Measurements from ENCODE around the gene CCND3. TPM values are rescaled to one million over a fixed set of nuclear protein-coding genes. Genes with fewer than 3 reads are reported as not detected.

CCND3 gene
- polyA plus RNA-seq (2011; rRNA removed) (25.8 and 30.9 TPM in 2 replicates), polyA minus RNA-seq (2011; rRNA and poly(A)+ RNA removed) (23.3 and 29.9 TPM in 2 replicates)

GRCh38 chr6:41941280-41942066, at the start of gene CCND3:
TSS of gene CCND3 (minus strand) at chr6:41941808. CDS start at chr6:41941649, 159 bp downstream.
- ChIA-PET POLR2A (interaction anchor here (0.9 to 1.1 kb wide), 2 partner anchors 27 to 154 kb away, joined by 3 to 5 read pairs; partner anchors contain the start of gene TOMM6), CTCF (interaction anchor here (0.6 to 12.9 kb wide), 4 partner anchors 20 to 108 kb away, joined by 3 to 145 read pairs (median 77); partner anchors contain the start of genes BYSL and MED20)
- TF ChIP-seq, protein P1, sequence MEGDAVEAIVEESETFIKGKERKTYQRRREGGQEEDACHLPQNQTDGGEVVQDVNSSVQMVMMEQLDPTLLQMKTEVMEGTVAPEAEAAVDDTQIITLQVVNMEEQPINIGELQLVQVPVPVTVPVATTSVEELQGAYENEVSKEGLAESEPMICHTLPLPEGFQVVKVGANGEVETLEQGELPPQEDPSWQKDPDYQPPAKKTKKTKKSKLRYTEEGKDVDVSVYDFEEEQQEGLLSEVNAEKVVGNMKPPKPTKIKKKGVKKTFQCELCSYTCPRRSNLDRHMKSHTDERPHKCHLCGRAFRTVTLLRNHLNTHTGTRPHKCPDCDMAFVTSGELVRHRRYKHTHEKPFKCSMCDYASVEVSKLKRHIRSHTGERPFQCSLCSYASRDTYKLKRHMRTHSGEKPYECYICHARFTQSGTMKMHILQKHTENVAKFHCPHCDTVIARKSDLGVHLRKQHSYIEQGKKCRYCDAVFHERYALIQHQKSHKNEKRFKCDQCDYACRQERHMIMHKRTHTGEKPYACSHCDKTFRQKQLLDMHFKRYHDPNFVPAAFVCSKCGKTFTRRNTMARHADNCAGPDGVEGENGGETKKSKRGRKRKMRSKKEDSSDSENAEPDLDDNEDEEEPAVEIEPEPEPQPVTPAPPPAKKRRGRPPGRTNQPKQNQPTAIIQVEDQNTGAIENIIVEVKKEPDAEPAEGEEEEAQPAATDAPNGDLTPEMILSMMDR (IDR thresholded peaks at IDR 0.05; ENCODE audit: low read depth, low read length): no peak
- Histone ChIP-seq H3K9me3 (ENCODE audit: control insufficient read depth, insufficient read depth, low read length) (peaks cover 3% of the 10 kb centered on the region; the same call in 1 of the 2 replicates), H3K27me3 (ENCODE audit: control insufficient read depth, insufficient read depth, low read length) (no peaks in the 10 kb centered on the region), H3K4me3 (ENCODE audit: low read depth, low read length) (peak within 1 kb of the TSS; percentile 98), H3K27ac (ENCODE audit: low read depth, low read length) (peak within 1 kb of the TSS; percentile 57)
- DNase-seq (ENCODE audit: low read depth, low spot score): peak; percentile 75

DNA sequence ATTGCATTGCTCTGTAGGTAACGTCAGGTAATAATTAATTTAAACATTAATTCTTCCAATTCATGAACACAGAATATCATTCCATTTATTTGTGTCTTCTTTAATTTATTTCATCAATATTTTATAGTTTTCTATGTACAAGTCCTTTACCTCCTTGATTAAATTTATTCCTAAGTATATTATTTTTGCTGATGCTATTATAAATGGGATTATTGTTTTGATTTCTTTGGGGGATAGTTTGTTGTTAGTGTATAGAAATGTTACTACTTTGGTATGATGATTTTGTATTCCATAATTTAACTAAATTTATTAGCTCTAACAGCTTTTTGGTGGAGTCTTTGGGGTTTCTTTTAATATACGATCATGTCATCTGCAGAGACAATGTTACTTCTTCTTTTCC, 44.7 kb upstream of the CCND3 start:
- Histone ChIP-seq H3K4me3 (ENCODE audit: low read depth, low read length) (no peak overlapping the region), H3K27ac (ENCODE audit: low read depth, low read length) (no peak overlapping the region), H3K27me3 (ENCODE audit: control insufficient read depth, insufficient read depth, low read length) (no peaks in the 10 kb centered on the region), H3K9me3 (ENCODE audit: control insufficient read depth, insufficient read depth, low read length) (no peaks in the 10 kb centered on the region)
- POLR2A ChIA-PET: no interaction called here
- CTCF ChIA-PET: interaction anchor here (0.8 kb wide), 1 partner anchor 65 kb away, joined by 3 read pairs; the partner anchor contains the start of gene MED20
- no peak for DNase-seq (ENCODE audit: low read depth, low spot score)
- TF ChIP-seq, protein P1 (IDR thresholded peaks at IDR 0.05; ENCODE audit: low read depth, low read length): no peak

DNA sequence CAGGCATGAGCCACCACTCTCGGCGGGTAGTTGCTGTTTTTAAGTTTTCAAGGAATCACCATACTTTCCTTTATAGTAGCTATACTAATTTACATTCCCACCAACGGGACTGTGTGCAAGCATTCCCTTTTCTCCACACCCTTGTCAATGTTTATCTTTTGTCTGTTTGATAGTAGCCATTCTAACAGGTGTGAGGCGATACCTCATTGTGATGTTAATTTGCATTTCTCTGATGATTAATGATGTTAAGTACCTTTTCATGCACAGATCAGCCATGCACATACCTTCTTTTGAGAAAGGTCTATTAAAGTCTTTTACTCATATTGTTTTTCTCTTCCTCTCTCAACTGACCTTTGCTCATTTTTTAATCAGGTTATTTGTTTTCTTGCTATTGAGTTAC, 43.0 kb upstream of the CCND3 start:
- TF ChIP-seq, protein P1 (IDR thresholded peaks at IDR 0.05; ENCODE audit: low read depth, low read length): no peak
- no peaks in the 10 kb centered on the region for H3K9me3 ChIP-seq (ENCODE audit: control insufficient read depth, insufficient read depth, low read length)
- no peaks in the 10 kb centered on the region for H3K27me3 ChIP-seq (ENCODE audit: control insufficient read depth, insufficient read depth, low read length)
- DNase-seq (ENCODE audit: low read depth, low spot score): no peak
- H3K27ac ChIP-seq (ENCODE audit: low read depth, low read length): no peak overlapping the region
- H3K4me3 ChIP-seq (ENCODE audit: low read depth, low read length): no peak overlapping the region
- ChIA-PET POLR2A (no interaction called here), CTCF (interaction anchor here (0.6 kb wide), 1 partner anchor 21 kb away, joined by 4 read pairs; no protein-coding TSS in a partner anchor)

- TF ChIP-seq, protein P1 (IDR thresholded peaks at IDR 0.05; ENCODE audit: low read depth, low read length): no peak
- Histone ChIP-seq H3K27me3 (ENCODE audit: control insufficient read depth, insufficient read depth, low read length) (no peaks in the 10 kb centered on the region), H3K27ac (ENCODE audit: low read depth, low read length) (no peak overlapping the region), H3K9me3 (ENCODE audit: control insufficient read depth, insufficient read depth, low read length) (no peaks in the 10 kb centered on the region; the same call in 1 of the 2 replicates), H3K4me3 (ENCODE audit: low read depth, low read length) (no peak overlapping the region)
- ChIA-PET CTCF (interaction anchor here (0.6 to 2.8 kb wide), 4 partner anchors 56 to 584 kb away, joined by 3 to 8 read pairs (median 3); partner anchors contain the start of genes BYSL and MED20), POLR2A (interaction anchor here (0.7 kb wide), 1 partner anchor 16 kb away, joined by 4 read pairs; no protein-coding TSS in a partner anchor)
- peak; percentile 44 for DNase-seq (ENCODE audit: low read depth, low spot score)
Measured at GRCh38 chr6:41976794-41977484, 35.3 kb upstream of the CCND3 start.
